Measurements from ENCODE around the gene GET4.

Gene GET4

GRCh38 chr7:868189-868486, 8.2 kb upstream of the GET4 start:
- peaks cover 17 to 61% of the 10 kb centered on the region in 2 experiments; a peak in 2 of 3 replicates for H3K36me3 ChIP-seq (ENCODE audit: control insufficient read depth in 2 of 2, insufficient read depth in 1 of 2, low read length in 2 of 2)
- no peak overlapping the region for H3K27ac ChIP-seq (ENCODE audit: extremely low read depth, low read depth, low read length)
- POLR2A ChIA-PET = no interaction called here
- H3K4me3 ChIP-seq (ENCODE audit: low read depth, low read length) = no peak overlapping the region
- no peaks in the 10 kb centered on the region for H3K9me3 ChIP-seq (ENCODE audit: control insufficient read depth, insufficient read depth, low read depth, low read length)
- no peaks in the 10 kb centered on the region for H3K4me1 ChIP-seq (ENCODE audit: control insufficient read depth, insufficient read depth, low read length)
- CTCF ChIA-PET = no interaction called here
- TF ChIP-seq ZNF133 (tag by site-specific recombination; IDR thresholded peaks at IDR 0.05) (no peak), ZNF350 (tag by site-specific recombination; IDR thresholded peaks at IDR 0.05) (no peak), GLIS1 (tag by site-specific recombination; IDR thresholded peaks at IDR 0.05) (no peak), GLI2 (tag by site-specific recombination; IDR thresholded peaks at IDR 0.05; ENCODE audit: borderline replicate concordance, low read depth) (no peak), ZNF600 (tag by site-specific recombination; IDR thresholded peaks at IDR 0.05) (no peak), ZNF792 (tag by site-specific recombination; IDR thresholded peaks at IDR 0.05) (no peak), ZNF112 (tag by site-specific recombination; IDR thresholded peaks at IDR 0.05) (no peak), ZNF223 (tag by site-specific recombination; IDR thresholded peaks at IDR 0.05) (no peak), ZNF423 (tag by site-specific recombination; IDR thresholded peaks at IDR 0.05) (no peak), KLF9 (tag by site-specific recombination; IDR thresholded peaks at IDR 0.05; ENCODE audit: low read depth) (no peak), ZNF404 (tag by site-specific recombination; IDR thresholded peaks at IDR 0.05) (no peak), OVOL3 (tag by site-specific recombination; IDR thresholded peaks at IDR 0.05) (no peak), PRDM1 (tag by site-specific recombination; IDR thresholded peaks at IDR 0.05) (no peak), ZXDB (tag by site-specific recombination; IDR thresholded peaks at IDR 0.05) (no peak), ZNF664 (tag by site-specific recombination; IDR thresholded peaks at IDR 0.05) (no peak), ZBTB7A (tag by site-specific recombination; IDR thresholded peaks at IDR 0.05; ENCODE audit: low read depth) (no peak), SCRT2 (tag by site-specific recombination; IDR thresholded peaks at IDR 0.05) (no peak)
- TF ChIP-seq, protein P1, sequence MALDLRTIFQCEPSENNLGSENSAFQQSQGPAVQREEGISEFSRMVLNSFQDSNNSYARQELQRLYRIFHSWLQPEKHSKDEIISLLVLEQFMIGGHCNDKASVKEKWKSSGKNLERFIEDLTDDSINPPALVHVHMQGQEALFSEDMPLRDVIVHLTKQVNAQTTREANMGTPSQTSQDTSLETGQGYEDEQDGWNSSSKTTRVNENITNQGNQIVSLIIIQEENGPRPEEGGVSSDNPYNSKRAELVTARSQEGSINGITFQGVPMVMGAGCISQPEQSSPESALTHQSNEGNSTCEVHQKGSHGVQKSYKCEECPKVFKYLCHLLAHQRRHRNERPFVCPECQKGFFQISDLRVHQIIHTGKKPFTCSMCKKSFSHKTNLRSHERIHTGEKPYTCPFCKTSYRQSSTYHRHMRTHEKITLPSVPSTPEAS (tag by site-specific recombination; IDR thresholded peaks at IDR 0.05) = no peak
- TF ChIP-seq, protein P2, sequence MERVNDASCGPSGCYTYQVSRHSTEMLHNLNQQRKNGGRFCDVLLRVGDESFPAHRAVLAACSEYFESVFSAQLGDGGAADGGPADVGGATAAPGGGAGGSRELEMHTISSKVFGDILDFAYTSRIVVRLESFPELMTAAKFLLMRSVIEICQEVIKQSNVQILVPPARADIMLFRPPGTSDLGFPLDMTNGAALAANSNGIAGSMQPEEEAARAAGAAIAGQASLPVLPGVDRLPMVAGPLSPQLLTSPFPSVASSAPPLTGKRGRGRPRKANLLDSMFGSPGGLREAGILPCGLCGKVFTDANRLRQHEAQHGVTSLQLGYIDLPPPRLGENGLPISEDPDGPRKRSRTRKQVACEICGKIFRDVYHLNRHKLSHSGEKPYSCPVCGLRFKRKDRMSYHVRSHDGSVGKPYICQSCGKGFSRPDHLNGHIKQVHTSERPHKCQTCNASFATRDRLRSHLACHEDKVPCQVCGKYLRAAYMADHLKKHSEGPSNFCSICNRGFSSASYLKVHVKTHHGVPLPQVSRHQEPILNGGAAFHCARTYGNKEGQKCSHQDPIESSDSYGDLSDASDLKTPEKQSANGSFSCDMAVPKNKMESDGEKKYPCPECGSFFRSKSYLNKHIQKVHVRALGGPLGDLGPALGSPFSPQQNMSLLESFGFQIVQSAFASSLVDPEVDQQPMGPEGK (tag by site-specific recombination; IDR thresholded peaks at IDR 0.05) = no peak
- TF ChIP-seq, protein P3, sequence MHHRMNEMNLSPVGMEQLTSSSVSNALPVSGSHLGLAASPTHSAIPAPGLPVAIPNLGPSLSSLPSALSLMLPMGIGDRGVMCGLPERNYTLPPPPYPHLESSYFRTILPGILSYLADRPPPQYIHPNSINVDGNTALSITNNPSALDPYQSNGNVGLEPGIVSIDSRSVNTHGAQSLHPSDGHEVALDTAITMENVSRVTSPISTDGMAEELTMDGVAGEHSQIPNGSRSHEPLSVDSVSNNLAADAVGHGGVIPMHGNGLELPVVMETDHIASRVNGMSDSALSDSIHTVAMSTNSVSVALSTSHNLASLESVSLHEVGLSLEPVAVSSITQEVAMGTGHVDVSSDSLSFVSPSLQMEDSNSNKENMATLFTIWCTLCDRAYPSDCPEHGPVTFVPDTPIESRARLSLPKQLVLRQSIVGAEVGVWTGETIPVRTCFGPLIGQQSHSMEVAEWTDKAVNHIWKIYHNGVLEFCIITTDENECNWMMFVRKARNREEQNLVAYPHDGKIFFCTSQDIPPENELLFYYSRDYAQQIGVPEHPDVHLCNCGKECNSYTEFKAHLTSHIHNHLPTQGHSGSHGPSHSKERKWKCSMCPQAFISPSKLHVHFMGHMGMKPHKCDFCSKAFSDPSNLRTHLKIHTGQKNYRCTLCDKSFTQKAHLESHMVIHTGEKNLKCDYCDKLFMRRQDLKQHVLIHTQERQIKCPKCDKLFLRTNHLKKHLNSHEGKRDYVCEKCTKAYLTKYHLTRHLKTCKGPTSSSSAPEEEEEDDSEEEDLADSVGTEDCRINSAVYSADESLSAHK (tag by site-specific recombination; IDR thresholded peaks at IDR 0.05) = no peak

DNA sequence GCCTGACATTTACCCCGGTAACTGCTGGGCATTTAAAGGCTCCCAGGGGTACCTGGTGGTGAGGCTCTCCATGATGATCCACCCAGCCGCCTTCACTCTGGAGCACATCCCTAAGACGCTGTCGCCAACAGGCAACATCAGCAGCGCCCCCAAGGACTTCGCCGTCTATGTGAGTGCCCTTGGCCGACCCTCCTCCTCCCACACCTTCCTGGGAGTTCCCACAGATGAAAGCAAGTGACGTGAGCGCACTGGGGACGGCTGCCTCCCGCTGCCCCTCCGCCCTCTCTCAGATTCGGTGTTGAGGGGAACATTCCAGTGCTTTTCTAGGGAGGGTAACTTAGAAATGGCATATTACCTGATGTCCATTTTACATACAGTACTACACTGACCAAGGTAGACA, 7.0 kb upstream of the GET4 start:
- CTCF ChIA-PET = interaction anchor here (0.7 kb wide), 1 partner anchor 47 kb away, joined by 3 read pairs; no protein-coding TSS in a partner anchor

More for the DNA sequence above, 7.0 kb upstream of the GET4 start:
- H3K4me1 ChIP-seq (ENCODE audit: control insufficient read depth, insufficient read depth, low read length) = no peaks in the 10 kb centered on the region
- no peaks in the 10 kb centered on the region for H3K9me3 ChIP-seq (ENCODE audit: control insufficient read depth, insufficient read depth, low read depth, low read length)
- POLR2A ChIA-PET = no interaction called here
- H3K4me3 ChIP-seq (ENCODE audit: low read depth, low read length) = no peak overlapping the region
- H3K36me3 ChIP-seq (ENCODE audit: control insufficient read depth in 2 of 2, insufficient read depth in 1 of 2, low read length in 2 of 2) = peaks cover 14 to 61% of the 10 kb centered on the region in 2 experiments; a peak in 2 of 3 replicates
- H3K27ac ChIP-seq (ENCODE audit: extremely low read depth, low read depth, low read length) = no peak overlapping the region
- no peak for TF ChIP-seq ZNF366 (tag by site-specific recombination; conservative IDR thresholded peaks at IDR 0.05)
- TF ChIP-seq ZNF155 (tag by site-specific recombination; IDR thresholded peaks at IDR 0.05) = no peak
- TF ChIP-seq SALL2 (tag by site-specific recombination; IDR thresholded peaks at IDR 0.05; ENCODE audit: borderline replicate concordance) = no peak
- no peak for TF ChIP-seq ZNF558 (tag by site-specific recombination; IDR thresholded peaks at IDR 0.05)
- TF ChIP-seq ZNF792 (tag by site-specific recombination; IDR thresholded peaks at IDR 0.05) = no peak
- TF ChIP-seq ZIC2 (tag by site-specific recombination; IDR thresholded peaks at IDR 0.05) = no peak
- TF ChIP-seq ZNF768 (tag by site-specific recombination; IDR thresholded peaks at IDR 0.05) = no peak
